ENCODE data around the gene CABP4. TPM values are rescaled to one million over a fixed set of nuclear protein-coding genes. Genes with fewer than 3 reads are reported as not detected.

The CABP4 gene
- total RNA-seq, 1 donor from 2014 or later, result 3.6 TPM

DNA sequence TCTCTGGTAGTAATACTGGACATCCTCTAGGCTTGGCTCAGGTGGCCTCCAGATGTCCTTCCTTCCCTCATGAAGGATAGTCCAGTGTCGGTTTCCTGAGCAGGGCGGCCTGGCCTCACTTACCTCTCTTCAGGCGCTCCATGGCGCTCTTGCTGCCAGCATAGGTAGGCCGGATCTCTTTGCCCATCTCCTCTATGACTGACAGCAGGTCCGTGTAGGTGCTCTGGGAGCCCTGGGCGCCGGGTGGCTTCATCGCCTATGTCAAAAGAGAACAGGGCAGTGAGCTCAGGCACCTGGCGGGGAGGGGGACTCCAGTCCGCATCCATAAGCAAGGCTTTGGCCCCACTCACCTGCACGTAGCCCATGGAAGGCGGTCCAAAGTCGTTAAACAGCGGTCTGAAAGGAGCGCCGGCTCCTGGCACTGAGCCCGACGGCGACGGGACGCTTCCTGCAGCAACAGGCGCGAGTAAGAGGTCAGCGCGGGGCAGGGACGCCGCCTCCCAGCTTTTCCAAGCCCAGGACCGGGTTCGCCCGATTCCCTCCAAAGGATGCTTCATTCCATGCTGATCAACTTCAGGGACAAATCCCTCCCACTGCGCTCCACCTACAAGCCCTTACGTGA is 52.2 kb downstream of the CABP4 start:
- intact Hi-C loops (cut with micrococcal nuclease), result loop anchor here (2.0 to 5.0 kb wide), 2 partner anchors 237 to 525 kb away; partner anchors contain the start of gene NDUFS8

DNA sequence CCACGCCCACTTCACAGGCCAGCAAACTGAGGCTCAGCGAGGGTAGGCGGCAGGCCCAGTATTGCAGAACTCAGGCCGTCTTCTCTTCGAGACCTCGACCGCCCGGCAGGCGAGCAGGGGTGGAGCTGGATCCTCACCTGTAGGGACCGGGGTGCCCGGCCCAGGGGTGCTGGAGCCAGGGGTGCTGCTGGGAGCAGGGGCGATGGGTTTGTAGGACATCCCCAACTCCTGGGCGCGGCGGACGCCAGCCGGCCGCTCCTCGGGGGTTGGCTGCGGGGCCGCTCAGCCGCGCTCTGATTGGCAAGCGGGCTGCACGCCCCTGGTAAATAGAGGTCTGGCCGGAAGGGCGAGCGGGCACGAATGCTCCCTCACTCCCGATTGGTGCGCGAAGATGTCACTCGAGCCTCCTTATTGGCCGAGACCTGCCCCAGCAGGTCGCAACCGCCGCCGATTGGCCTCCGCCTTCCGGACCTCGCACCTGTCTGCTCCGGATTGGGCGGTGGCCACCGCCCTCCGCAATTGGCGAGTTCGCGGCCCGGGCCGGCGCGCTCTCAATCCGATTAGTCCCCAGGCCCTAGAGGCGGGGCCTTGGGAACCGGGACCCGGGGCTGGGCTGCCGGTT is 52.8 kb downstream of the CABP4 start, which contains the start of gene CDK2AP2:
TSS of gene CDK2AP2 (minus strand) at position 299 of the 622 bp plus-strand sequence. CDS start at position 219, 80 bp downstream.
- intact Hi-C loops (cut with micrococcal nuclease), result loop anchor here (1.0 to 5.0 kb wide), 12 partner anchors 25 to 524 kb away; partner anchors contain the start of genes AIP, KDM2A, NDUFS8 and NDUFV1

DNA sequence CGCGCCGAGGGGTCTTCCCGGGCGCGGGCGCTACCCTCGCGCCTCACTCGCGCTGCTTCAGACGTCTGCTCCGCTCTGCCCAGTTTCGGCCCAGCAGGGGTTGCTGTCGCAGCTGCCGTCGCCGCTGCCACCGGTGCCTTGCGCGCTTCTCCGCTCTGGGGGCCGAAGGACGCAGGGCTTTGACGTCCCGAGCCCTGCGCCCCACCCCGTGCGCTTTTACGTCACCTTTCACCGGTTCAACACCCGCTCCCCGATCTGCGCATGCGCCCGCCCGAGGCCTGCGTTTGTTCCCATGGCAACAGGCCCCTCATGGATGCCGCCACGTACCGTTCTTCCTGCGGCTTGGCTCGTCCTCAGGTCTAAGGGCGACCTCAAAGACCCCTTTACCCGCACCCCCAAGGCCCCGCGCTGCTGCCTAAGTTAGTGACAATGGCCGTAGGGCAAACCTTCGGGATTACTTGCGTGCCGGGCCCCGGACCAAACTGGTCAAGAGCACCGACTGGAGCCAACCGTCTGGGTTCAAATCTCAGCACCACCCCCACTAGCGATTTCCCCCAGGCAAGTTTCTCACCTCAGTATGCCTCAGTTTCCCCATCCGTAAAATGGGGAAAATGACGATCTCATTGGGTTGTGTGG is 53.5 kb downstream of the CABP4 start:
- intact Hi-C loops (cut with micrococcal nuclease), result loop anchor here (1.0 to 5.0 kb wide), 11 partner anchors 25 to 524 kb away; partner anchors contain the start of genes AIP, KDM2A, NDUFS8 and NDUFV1

DNA sequence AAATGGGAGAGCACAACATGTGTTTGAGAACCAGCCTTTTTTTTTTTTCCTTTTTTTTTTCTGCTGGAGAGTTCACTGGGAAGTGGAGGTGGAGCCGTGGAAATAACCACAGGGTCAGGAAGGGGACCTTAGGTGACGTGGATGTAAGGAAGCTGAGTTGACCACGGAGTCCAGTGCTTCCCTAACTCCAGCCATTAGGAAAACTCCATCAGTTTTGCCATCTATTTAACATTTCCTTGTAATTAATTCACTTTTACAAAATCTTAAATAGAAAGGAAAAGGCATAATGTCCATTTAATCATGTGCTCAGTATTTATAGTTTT is 54.8 kb downstream of the CABP4 start:
- intact Hi-C loops (cut with micrococcal nuclease), result no loop called here

Other genes starting within 250 kb of the CABP4 start
- 351 and 369 TPM in 2 replicates for gene GRK2, start 188.9 kb upstream of the CABP4 start, total RNA-seq
- gene ANKRD13D, start 166.1 kb upstream of the CABP4 start, total RNA-seq, result 198 and 200 TPM in 2 replicates
- gene SSH3, start 151.8 kb upstream of the CABP4 start, total RNA-seq, result 13.0 and 17.3 TPM in 2 replicates
- gene POLD4, start 101.8 kb upstream of the CABP4 start, total RNA-seq, result 58.8 and 62.1 TPM in 2 replicates
- 0.15 and 0.29 TPM in 2 replicates for gene CLCF1, start 81.8 kb upstream of the CABP4 start, total RNA-seq
- 39.6 and 47.7 TPM in 2 replicates for gene RAD9A, start 63.4 kb upstream of the CABP4 start, total RNA-seq
- gene PPP1CA, start 53.5 kb upstream of the CABP4 start, total RNA-seq, result 347 and 352 TPM in 2 replicates
- 312 and 319 TPM in 2 replicates for gene TBC1D10C, start 51.3 kb upstream of the CABP4 start, total RNA-seq
- gene CARNS1, start 39.7 kb upstream of the CABP4 start, total RNA-seq, result 0.47 and 0.66 TPM in 2 replicates
- gene RPS6KB2, start 26.9 kb upstream of the CABP4 start, total RNA-seq, result 63.7 and 69.5 TPM in 2 replicates
- gene PTPRCAP, start 17.7 kb upstream of the CABP4 start, total RNA-seq, result 406 and 428 TPM in 2 replicates
- gene CORO1B, start 11.9 kb upstream of the CABP4 start, total RNA-seq, result 242 and 243 TPM in 2 replicates
- gene GPR152, start 2.6 kb upstream of the CABP4 start, total RNA-seq, result not detected in 2 replicates
- gene TMEM134, start 13.9 kb downstream of the CABP4 start, total RNA-seq, result 40.5 and 43.9 TPM in 2 replicates
- 149 and 163 TPM in 2 replicates for gene AIP, start 27.7 kb downstream of the CABP4 start, total RNA-seq
- 118 and 119 TPM in 2 replicates for gene PITPNM1, start 50.0 kb downstream of the CABP4 start, total RNA-seq
- gene CDK2AP2, start 52.8 kb downstream of the CABP4 start, total RNA-seq, result 189 and 191 TPM in 2 replicates
- gene CABP2, start 68.1 kb downstream of the CABP4 start, total RNA-seq, result not detected in 2 replicates
- 262 TPM in 2 replicates for gene GSTP1, start 128.5 kb downstream of the CABP4 start, total RNA-seq
- gene NDUFV1, start 151.6 kb downstream of the CABP4 start, total RNA-seq, result 244 and 258 TPM in 2 replicates
- gene NUDT8, start 174.6 kb downstream of the CABP4 start, total RNA-seq, result 6.5 and 6.7 TPM in 2 replicates
- gene TBX10, start 184.4 kb downstream of the CABP4 start, total RNA-seq, result not detected in 2 replicates
- gene ACY3, start 195.4 kb downstream of the CABP4 start, total RNA-seq, result 0.37 TPM in 1 of 2 replicates, not detected in the other
- not detected in 2 replicates for gene ALDH3B2, start 219.3 kb downstream of the CABP4 start, total RNA-seq